HEK293 (cell line): ENCODE results near the gene ACACB.

Experiments used
- CTCF ChIA-PET: fragments of 350-600 bp; formaldehyde crosslinking; extraction: SDS; loops from one replicate; lab custom pipeline; 2021; ENCODE audit warnings: antibody characterized with exemption; lab: Yijun Ruan, JAX
- POLR2A ChIA-PET: fragments of 300-600 bp; formaldehyde crosslinking; extraction: SDS; loops from one replicate; lab custom pipeline; 2020; ENCODE audit warnings: antibody characterized with exemption, inconsistent platforms; lab: Yijun Ruan, JAX
- H3K27ac ChIP-seq: fragments of 200-500 bp; sonication (Bioruptor generic); 2 replicates; pipeline ENCODE4 v1.5.1; 2014; ENCODE audit warnings: low read depth, low read length, control low read depth, inconsistent platforms; ENCODE audit errors: extremely low read depth
- H3K36me3 ChIP-seq, 2 experiments: fragments of 200-500 bp in 1 of 2; sonication (Bioruptor generic) in 1 of 2; 1 replicate in 1 of 2; 2 replicates in 1 of 2; pipeline ENCODE4 v1.5.1; 2014 to 2017; ENCODE audit warnings: inconsistent platforms in 2 of 2, low read length in 2 of 2; ENCODE audit not compliant: control insufficient read depth in 2 of 2, insufficient read depth in 1 of 2
- H3K4me1 ChIP-seq: fragments of 200-500 bp; sonication (Bioruptor generic); 2 replicates; pipeline ENCODE4 v1.5.1; 2014; ENCODE audit warnings: mild to moderate bottlenecking, low read length, inconsistent platforms; ENCODE audit not compliant: control insufficient read depth, insufficient read depth
- H3K4me3 ChIP-seq: 2 replicates; pipeline ENCODE4 v1.5.1; 2011; ENCODE audit warnings: low read depth, mild to moderate bottlenecking, control low read depth, low read length, moderate library complexity
- H3K9me3 ChIP-seq: fragments of 200-500 bp; sonication (Bioruptor generic); 2 replicates; pipeline ENCODE4 v1.5.1; 2014; ENCODE audit warnings: low read depth, low read length, inconsistent platforms; ENCODE audit not compliant: control insufficient read depth, insufficient read depth
- GLIS1 ChIP-seq: fragments of 450-650 bp; formaldehyde crosslinking; IDR thresholded peaks from 2 replicates; pipeline ENCODE4 v1.5.1; 2016; ENCODE audit warnings: missing biosample characterization, missing genetic modification characterization
- GLIS2 ChIP-seq: fragments of 450-650 bp; formaldehyde crosslinking; IDR thresholded peaks from 2 replicates; pipeline ENCODE4 v1.5.1; 2016; ENCODE audit warnings: missing biosample characterization, missing genetic modification characterization
- HOXC10 ChIP-seq: sonication (generic); formaldehyde crosslinking; IDR thresholded peaks from 2 replicates; pipeline ENCODE4 v1.8.1; 2023; ENCODE audit warnings: mild to moderate bottlenecking, missing genetic modification reagents
- PRDM1 ChIP-seq: fragments of 450-650 bp; formaldehyde crosslinking; IDR thresholded peaks from 2 replicates; pipeline ENCODE4; 2016; ENCODE audit warnings: missing biosample characterization, missing genetic modification characterization
- SALL2 ChIP-seq: fragments of 450-650 bp; formaldehyde crosslinking; IDR thresholded peaks from 2 replicates; pipeline ENCODE4 v1.5.0; 2017; ENCODE audit warnings: missing biosample characterization, mild to moderate bottlenecking, missing genetic modification characterization, borderline replicate concordance
- SCRT2 ChIP-seq: fragments of 450-650 bp; formaldehyde crosslinking; IDR thresholded peaks from 2 replicates; pipeline ENCODE4 v1.5.1; 2016; ENCODE audit warnings: missing biosample characterization, missing genetic modification characterization
- TRIM28 ChIP-seq: IDR thresholded peaks from 2 replicates; pipeline ENCODE4 v1.6.1; 2011; ENCODE audit warnings: low read length, control low read depth, borderline replicate concordance
- ZEB2 ChIP-seq: fragments of 450-650 bp; formaldehyde crosslinking; IDR thresholded peaks from 2 replicates; pipeline ENCODE4 v1.5.1; 2016; ENCODE audit warnings: missing biosample characterization, missing genetic modification characterization
- ZNF169 ChIP-seq: fragments of 450-650 bp; formaldehyde crosslinking; IDR thresholded peaks from 2 replicates; pipeline ENCODE4 v1.5.1; 2016; ENCODE audit warnings: missing biosample characterization, missing genetic modification characterization
- ZNF600 ChIP-seq: fragments of 450-650 bp; formaldehyde crosslinking; IDR thresholded peaks from 2 replicates; pipeline ENCODE4 v1.5.1; 2016; ENCODE audit warnings: missing biosample characterization, missing genetic modification characterization
- ZNF654 ChIP-seq: fragments of 450-650 bp; formaldehyde crosslinking; IDR thresholded peaks from 2 replicates; pipeline ENCODE4 v1.5.1; 2016; ENCODE audit warnings: low read depth, missing biosample characterization, missing genetic modification characterization
- ZNF664 ChIP-seq: fragments of 450-650 bp; formaldehyde crosslinking; IDR thresholded peaks from 2 replicates; pipeline ENCODE4 v1.5.1; 2016; ENCODE audit warnings: missing biosample characterization, missing genetic modification characterization
- TF ChIP-seq, protein P1 (sequence below): fragments of 450-650 bp; formaldehyde crosslinking; IDR thresholded peaks from 2 replicates; pipeline ENCODE4 v1.5.1; 2016; ENCODE audit warnings: missing biosample characterization, missing genetic modification characterization
- TF ChIP-seq, protein P2 (sequence below): fragments of 450-650 bp; formaldehyde crosslinking; IDR thresholded peaks from 2 replicates; pipeline ENCODE4 v1.5.1; 2016; ENCODE audit warnings: missing biosample characterization, missing genetic modification characterization
- TF ChIP-seq, protein P3 (sequence below): fragments of 450-650 bp; formaldehyde crosslinking; IDR thresholded peaks from 2 replicates; pipeline ENCODE4 v1.5.1; 2017; ENCODE audit warnings: missing biosample characterization, missing genetic modification characterization
- TF ChIP-seq, protein P4 (sequence below): fragments of 450-650 bp; formaldehyde crosslinking; IDR thresholded peaks from 2 replicates; pipeline ENCODE4 v1.5.0; 2017; ENCODE audit warnings: missing biosample characterization, missing genetic modification characterization, borderline replicate concordance
- TF ChIP-seq, protein P5 (sequence below): fragments of 450-650 bp; formaldehyde crosslinking; IDR thresholded peaks from 2 replicates; pipeline ENCODE4 v1.5.1; 2016; ENCODE audit warnings: missing biosample characterization, missing genetic modification characterization, low read depth

Gene ACACB

DNA sequence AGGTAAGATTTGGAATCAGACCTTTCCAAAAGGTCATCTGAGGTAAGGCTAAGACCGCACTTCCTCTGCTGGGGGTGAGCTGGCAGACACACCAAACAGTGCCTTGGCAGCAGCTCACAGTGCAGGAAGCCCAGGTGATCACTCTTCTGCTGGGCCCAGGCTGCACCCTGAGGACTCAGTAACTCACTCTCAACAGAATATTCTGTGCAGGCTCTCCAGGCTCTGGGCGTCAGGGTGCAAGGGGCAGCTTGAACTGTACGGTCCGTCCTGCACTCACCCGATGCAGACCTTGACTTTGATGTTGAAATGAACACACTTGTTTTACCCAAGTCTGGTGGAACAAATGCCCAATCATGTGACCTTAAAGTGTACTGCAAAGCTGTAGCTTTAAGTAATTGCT, 29.1 kb upstream of the ACACB start:
- Histone ChIP-seq H3K4me1 (no peaks in the 10 kb centered on the region), H3K36me3 (peaks cover 25 to 88% of the 10 kb centered on the region in 2 experiments), H3K4me3 (no peak overlapping the region), H3K27ac (no peak overlapping the region), H3K9me3 (no peaks in the 10 kb centered on the region)
- ChIA-PET POLR2A (interaction anchor here (0.6 to 1.6 kb wide), 2 partner anchors 11 to 15 kb away, joined by 5 to 9 read pairs; partner anchors contain the start of gene UNG), CTCF (interaction anchor here (0.6 to 1.2 kb wide), 4 partner anchors 136 to 623 kb away, joined by 3 to 4 read pairs (median 3); no protein-coding TSS in a partner anchor)
- TF ChIP-seq GLIS1 (tag by site-specific recombination) (peak; percentile 40; the same call in 1 of the 2 replicates), ZNF600 (tag by site-specific recombination) (0 out of 2 replicates have a peak, but pooled peaks have one; percentile 13)
- TF ChIP-seq, protein P1, sequence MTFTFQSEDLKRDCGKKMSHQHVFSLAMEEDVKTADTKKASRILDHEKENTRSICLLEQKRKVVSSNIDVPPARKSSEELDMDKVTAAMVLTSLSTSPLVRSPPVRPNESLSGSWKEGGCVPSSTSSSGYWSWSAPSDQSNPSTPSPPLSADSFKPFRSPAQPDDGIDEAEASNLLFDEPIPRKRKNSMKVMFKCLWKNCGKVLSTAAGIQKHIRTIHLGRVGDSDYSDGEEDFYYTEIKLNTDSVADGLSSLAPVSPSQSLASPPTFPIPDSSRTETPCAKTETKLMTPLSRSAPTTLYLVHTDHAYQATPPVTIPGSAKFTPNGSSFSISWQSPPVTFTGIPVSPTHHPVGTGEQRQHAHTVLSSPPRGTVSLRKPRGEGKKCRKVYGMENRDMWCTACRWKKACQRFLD (tag by site-specific recombination): no peak
- TF ChIP-seq, protein P2, sequence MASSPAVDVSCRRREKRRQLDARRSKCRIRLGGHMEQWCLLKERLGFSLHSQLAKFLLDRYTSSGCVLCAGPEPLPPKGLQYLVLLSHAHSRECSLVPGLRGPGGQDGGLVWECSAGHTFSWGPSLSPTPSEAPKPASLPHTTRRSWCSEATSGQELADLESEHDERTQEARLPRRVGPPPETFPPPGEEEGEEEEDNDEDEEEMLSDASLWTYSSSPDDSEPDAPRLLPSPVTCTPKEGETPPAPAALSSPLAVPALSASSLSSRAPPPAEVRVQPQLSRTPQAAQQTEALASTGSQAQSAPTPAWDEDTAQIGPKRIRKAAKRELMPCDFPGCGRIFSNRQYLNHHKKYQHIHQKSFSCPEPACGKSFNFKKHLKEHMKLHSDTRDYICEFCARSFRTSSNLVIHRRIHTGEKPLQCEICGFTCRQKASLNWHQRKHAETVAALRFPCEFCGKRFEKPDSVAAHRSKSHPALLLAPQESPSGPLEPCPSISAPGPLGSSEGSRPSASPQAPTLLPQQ (tag by site-specific recombination): no peak

DNA sequence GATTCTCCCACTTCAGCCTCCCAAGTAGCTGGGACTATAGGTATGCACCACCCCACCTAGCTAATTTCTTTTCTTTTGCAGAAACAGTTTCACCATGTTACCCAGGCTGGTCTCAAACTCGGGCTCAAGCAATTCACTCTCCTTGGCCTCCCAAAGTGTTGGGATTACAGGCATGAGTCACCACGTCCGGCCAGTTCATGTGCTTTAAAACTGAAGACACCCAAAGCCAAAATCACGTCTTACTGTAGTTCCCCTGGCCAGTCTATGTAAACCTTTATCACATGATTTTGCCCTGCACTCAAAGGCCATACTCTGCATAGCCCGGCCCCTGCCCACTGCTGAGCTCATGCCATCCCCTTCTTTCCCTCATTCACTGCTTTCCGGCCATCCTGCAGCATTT, 27.6 kb upstream of the ACACB start:
- Histone ChIP-seq H3K9me3 (no peaks in the 10 kb centered on the region), H3K4me3 (no peak overlapping the region), H3K36me3 (peaks cover 23 to 72% of the 10 kb centered on the region in 2 experiments), H3K27ac (no peak overlapping the region), H3K4me1 (no peaks in the 10 kb centered on the region)
- CTCF ChIA-PET: interaction anchor here (0.7 kb wide), 1 partner anchor 947 kb away, joined by 3 read pairs; no protein-coding TSS in a partner anchor
- POLR2A ChIA-PET: interaction anchor here (1.6 kb wide), 1 partner anchor 9 kb away, joined by 5 read pairs; the partner anchor contains the start of gene UNG
- TF ChIP-seq GLIS1 (tag by site-specific recombination): peak; percentile 69
- no peak for TF ChIP-seq TRIM28

DNA sequence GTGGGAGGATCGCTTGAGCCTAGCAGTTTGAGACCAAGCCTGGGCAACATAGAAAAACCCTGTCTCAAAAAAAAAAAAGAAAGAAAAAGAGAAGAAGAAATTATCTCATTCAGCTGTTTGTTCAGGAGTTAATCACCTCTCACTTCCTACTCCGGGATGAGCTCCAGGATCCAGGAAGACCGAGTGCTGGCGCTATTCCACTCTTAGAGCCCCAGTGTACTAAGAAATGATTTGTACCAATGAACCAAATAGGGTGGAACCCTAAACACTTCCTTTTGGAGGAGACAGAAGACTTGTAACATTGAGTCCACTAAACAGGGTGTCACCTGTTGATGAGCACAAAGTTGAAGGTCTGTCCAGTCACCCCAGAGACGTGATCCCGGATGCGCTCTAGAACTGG, 26.7 kb upstream of the ACACB start:
- CTCF ChIA-PET: interaction anchor here (0.7 kb wide), 1 partner anchor 948 kb away, joined by 3 read pairs; no protein-coding TSS in a partner anchor
- Histone ChIP-seq H3K4me1 (no peaks in the 10 kb centered on the region), H3K9me3 (no peaks in the 10 kb centered on the region)
- TF ChIP-seq, protein P3, sequence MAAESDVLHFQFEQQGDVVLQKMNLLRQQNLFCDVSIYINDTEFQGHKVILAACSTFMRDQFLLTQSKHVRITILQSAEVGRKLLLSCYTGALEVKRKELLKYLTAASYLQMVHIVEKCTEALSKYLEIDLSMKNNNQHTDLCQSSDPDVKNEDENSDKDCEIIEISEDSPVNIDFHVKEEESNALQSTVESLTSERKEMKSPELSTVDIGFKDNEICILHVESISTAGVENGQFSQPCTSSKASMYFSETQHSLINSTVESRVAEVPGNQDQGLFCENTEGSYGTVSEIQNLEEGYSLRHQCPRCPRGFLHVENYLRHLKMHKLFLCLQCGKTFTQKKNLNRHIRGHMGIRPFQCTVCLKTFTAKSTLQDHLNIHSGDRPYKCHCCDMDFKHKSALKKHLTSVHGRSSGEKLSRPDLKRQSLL (tag by site-specific recombination): peak; percentile 52
- TF ChIP-seq ZEB2 (tag by site-specific recombination): no peak
- TF ChIP-seq SCRT2 (tag by site-specific recombination): peak; percentile 84
- TF ChIP-seq, all 188 proteins: peak for 2
- H3K36me3 ChIP-seq: peaks cover 23 to 63% of the 10 kb centered on the region in 2 experiments
- no peak overlapping the region for H3K27ac ChIP-seq
- POLR2A ChIA-PET: no interaction called here
- H3K4me3 ChIP-seq: no peak overlapping the region

DNA sequence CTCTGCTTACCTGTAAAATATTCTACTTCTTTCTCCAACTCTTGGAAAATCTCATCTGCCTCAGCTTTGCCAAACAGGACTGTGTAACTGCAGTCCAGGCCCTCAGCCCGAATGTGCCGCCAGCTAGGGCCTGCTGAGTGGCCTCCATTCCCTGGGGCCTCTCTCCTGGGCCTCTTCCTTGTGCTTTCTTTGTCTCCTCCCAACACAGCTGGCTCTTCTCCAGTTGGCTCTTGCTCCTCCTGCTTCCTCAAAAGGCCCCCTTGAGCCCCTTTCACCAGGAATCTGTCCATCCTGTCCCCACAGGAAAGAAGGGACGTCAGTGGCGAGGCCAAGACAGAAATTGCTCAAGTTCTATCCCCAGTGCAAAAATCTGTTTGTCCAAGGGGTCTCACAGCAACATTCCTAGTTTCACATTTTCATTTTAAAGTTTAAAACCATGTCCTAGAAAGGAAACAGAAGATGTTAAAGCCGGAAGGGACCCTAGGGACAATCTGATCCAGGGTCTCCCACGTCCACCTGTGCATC, 23.8 kb upstream of the ACACB start:
- ChIA-PET POLR2A (no interaction called here), CTCF (interaction anchor here (0.5 to 2.4 kb wide), 12 partner anchors 8 to 576 kb away, joined by 3 to 13 read pairs (median 4); no protein-coding TSS in a partner anchor)
- TF ChIP-seq ZNF654 (tag by site-specific recombination): no peak
- no peak for TF ChIP-seq HOXC10 (CRISPR knock-in tag)
- no peak for TF ChIP-seq ZNF169 (tag by site-specific recombination)
- TF ChIP-seq SALL2 (tag by site-specific recombination): no peak
- TF ChIP-seq, protein P4, sequence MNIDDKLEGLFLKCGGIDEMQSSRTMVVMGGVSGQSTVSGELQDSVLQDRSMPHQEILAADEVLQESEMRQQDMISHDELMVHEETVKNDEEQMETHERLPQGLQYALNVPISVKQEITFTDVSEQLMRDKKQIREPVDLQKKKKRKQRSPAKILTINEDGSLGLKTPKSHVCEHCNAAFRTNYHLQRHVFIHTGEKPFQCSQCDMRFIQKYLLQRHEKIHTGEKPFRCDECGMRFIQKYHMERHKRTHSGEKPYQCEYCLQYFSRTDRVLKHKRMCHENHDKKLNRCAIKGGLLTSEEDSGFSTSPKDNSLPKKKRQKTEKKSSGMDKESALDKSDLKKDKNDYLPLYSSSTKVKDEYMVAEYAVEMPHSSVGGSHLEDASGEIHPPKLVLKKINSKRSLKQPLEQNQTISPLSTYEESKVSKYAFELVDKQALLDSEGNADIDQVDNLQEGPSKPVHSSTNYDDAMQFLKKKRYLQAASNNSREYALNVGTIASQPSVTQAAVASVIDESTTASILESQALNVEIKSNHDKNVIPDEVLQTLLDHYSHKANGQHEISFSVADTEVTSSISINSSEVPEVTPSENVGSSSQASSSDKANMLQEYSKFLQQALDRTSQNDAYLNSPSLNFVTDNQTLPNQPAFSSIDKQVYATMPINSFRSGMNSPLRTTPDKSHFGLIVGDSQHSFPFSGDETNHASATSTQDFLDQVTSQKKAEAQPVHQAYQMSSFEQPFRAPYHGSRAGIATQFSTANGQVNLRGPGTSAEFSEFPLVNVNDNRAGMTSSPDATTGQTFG (tag by site-specific recombination): no peak
- TF ChIP-seq, protein P5, sequence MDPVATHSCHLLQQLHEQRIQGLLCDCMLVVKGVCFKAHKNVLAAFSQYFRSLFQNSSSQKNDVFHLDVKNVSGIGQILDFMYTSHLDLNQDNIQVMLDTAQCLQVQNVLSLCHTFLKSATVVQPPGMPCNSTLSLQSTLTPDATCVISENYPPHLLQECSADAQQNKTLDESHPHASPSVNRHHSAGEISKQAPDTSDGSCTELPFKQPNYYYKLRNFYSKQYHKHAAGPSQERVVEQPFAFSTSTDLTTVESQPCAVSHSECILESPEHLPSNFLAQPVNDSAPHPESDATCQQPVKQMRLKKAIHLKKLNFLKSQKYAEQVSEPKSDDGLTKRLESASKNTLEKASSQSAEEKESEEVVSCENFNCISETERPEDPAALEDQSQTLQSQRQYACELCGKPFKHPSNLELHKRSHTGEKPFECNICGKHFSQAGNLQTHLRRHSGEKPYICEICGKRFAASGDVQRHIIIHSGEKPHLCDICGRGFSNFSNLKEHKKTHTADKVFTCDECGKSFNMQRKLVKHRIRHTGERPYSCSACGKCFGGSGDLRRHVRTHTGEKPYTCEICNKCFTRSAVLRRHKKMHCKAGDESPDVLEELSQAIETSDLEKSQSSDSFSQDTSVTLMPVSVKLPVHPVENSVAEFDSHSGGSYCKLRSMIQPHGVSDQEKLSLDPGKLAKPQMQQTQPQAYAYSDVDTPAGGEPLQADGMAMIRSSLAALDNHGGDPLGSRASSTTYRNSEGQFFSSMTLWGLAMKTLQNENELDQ (tag by site-specific recombination): no peak
- no peak for TF ChIP-seq GLIS2 (tag by site-specific recombination)
- TF ChIP-seq ZNF664 (tag by site-specific recombination): no peak
- TF ChIP-seq PRDM1 (tag by site-specific recombination): no peak
- no peak for TF ChIP-seq TRIM28
- H3K36me3 ChIP-seq: peaks cover 20 to 36% of the 10 kb centered on the region in 2 experiments
- no peaks in the 10 kb centered on the region for H3K9me3 ChIP-seq
- H3K4me1 ChIP-seq: no peaks in the 10 kb centered on the region
- no peak overlapping the region; the same call in 1 of the 2 replicates for H3K27ac ChIP-seq
- peak overlapping the region; percentile 32; the same call in 1 of the 2 replicates for H3K4me3 ChIP-seq
